IMR-90 (cell line): ENCODE measurements around the gene ADGRA1. TPM values are rescaled to one million over a fixed set of nuclear protein-coding genes. Genes with fewer than 3 reads are reported as not detected.

Source experiments
- ATAC-seq: fragments of 200-7000 bp; cut with Tn5 transposase; 2 replicates; pipeline ENCODE4 v1.9.1; 2020; ENCODE audit warnings: low read depth, mild to moderate bottlenecking, moderate library complexity
- BruUV-seq: library from RNA; stranded (reverse); fragments of 400-500 nt; replicated peaks from 2 replicates; lab custom pipeline; 2021; lab: Mats Ljungman, UMichigan
- CTCF ChIA-PET: fragments of 300-600 bp; formaldehyde crosslinking; extraction: SDS; loops from one replicate; lab custom pipeline; 2021; ENCODE audit warnings: antibody characterized with exemption; lab: Yijun Ruan, JAX
- POLR2A ChIA-PET: fragments of 300-600 bp; sonication (Branson Sonifier 250); formaldehyde crosslinking; loops from one replicate; lab custom pipeline; 2022; ENCODE audit warnings: antibody characterized with exemption; ENCODE audit not compliant: unreplicated experiment; lab: Charles Lee
- DNase-seq: peaks from one replicate; pipeline ENCODE4 v3.0.0; 2013
- H2AFZ ChIP-seq: replicated peaks from 2 replicates; pipeline ENCODE3; 2013; ENCODE audit warnings: low read length, mild to moderate bottlenecking; ENCODE audit not compliant: poor library complexity
- H2AK5ac ChIP-seq: 2 replicates; pipeline ENCODE4 v1.6.1; 2013; ENCODE audit warnings: low read depth, low read length, inconsistent platforms
- H2AK9ac ChIP-seq: replicated peaks from 2 replicates; pipeline ENCODE3; 2013; ENCODE audit warnings: mild to moderate bottlenecking, low read depth, low read length, moderate library complexity; ENCODE audit not compliant: poor library complexity
- H2BK120ac ChIP-seq: 2 replicates; pipeline ENCODE4 v1.6.1; 2013; ENCODE audit warnings: low read depth, low read length, inconsistent platforms
- H2BK15ac ChIP-seq: 3 replicates; pipeline ENCODE4 v1.6.1; 2013; ENCODE audit warnings: low read depth, low read length, inconsistent platforms
- H2BK20ac ChIP-seq: 2 replicates; pipeline ENCODE4 v1.6.1; 2013; ENCODE audit warnings: low read depth, mild to moderate bottlenecking, inconsistent platforms, low read length, moderate library complexity
- H2BK5ac ChIP-seq: 2 replicates; pipeline ENCODE4 v1.6.1; 2013; ENCODE audit warnings: mild to moderate bottlenecking, low read depth, low read length, inconsistent platforms; ENCODE audit not compliant: poor library complexity, severe bottlenecking
- H3K14ac ChIP-seq: replicated peaks from 2 replicates; pipeline ENCODE4 v1.6.1; 2013; ENCODE audit warnings: low read depth, low read length, inconsistent platforms
- H3K18ac ChIP-seq: 2 replicates; pipeline ENCODE4 v1.6.1; 2013; ENCODE audit warnings: low read depth, low read length, control low read depth
- H3K23ac ChIP-seq: 2 replicates; pipeline ENCODE4 v1.6.1; 2013; ENCODE audit warnings: low read depth, low read length, inconsistent platforms
- H3K27ac ChIP-seq: 2 replicates; pipeline ENCODE4 v1.5.1; 2013; ENCODE audit warnings: mild to moderate bottlenecking, control low read depth, low read length; ENCODE audit not compliant: insufficient read depth
- H3K27me3 ChIP-seq: 2 replicates; pipeline ENCODE4 v1.6.1; 2013; ENCODE audit warnings: low read length; ENCODE audit not compliant: control insufficient read depth, insufficient read depth
- H3K36me3 ChIP-seq: 2 replicates; pipeline ENCODE4 v1.6.1; 2013; ENCODE audit warnings: low read length, mixed read lengths; ENCODE audit not compliant: control insufficient read depth, insufficient read depth
- H3K4ac ChIP-seq: 2 replicates; pipeline ENCODE4 v1.6.1; 2013; ENCODE audit warnings: low read depth, low read length, inconsistent platforms
- H3K4me1 ChIP-seq: 2 replicates; pipeline ENCODE4 v1.6.1; 2013; ENCODE audit warnings: low read length, mixed read lengths; ENCODE audit not compliant: control insufficient read depth, insufficient read depth
- H3K4me2 ChIP-seq: 2 replicates; pipeline ENCODE4 v1.6.1; 2013; ENCODE audit warnings: low read depth, mild to moderate bottlenecking, control low read depth, low read length, moderate library complexity
- H3K4me3 ChIP-seq: 2 replicates; pipeline ENCODE4 v1.5.1; 2013; ENCODE audit warnings: low read depth, mild to moderate bottlenecking, control low read depth, low read length, moderate library complexity; ENCODE audit not compliant: insufficient read depth
- H3K56ac ChIP-seq: 2 replicates; pipeline ENCODE4 v1.6.1; 2013; ENCODE audit warnings: low read length, inconsistent platforms; ENCODE audit not compliant: insufficient read depth; ENCODE audit errors: extremely low read depth
- H3K79me1 ChIP-seq, 2 experiments: 2 replicates each; pipeline ENCODE4 v1.6.1; 2013; ENCODE audit warnings: low read length in 2 of 2, inconsistent platforms in 1 of 2, low read depth in 1 of 2
- H3K9ac ChIP-seq: 2 replicates; pipeline ENCODE4 v1.6.1; 2013; ENCODE audit warnings: low read depth, low read length, control low read depth
- H3K9me1 ChIP-seq: 2 replicates; pipeline ENCODE4 v1.6.1; 2013; ENCODE audit warnings: low read length, inconsistent platforms; ENCODE audit not compliant: insufficient read depth
- H3K9me3 ChIP-seq: 2 replicates; pipeline ENCODE4 v1.6.1; 2013; ENCODE audit warnings: low read length; ENCODE audit not compliant: control insufficient read depth, insufficient read depth
- H4K20me1 ChIP-seq: 2 replicates; pipeline ENCODE4 v1.6.1; 2013; ENCODE audit warnings: low read length, inconsistent platforms; ENCODE audit not compliant: insufficient read depth
- H4K5ac ChIP-seq: 2 replicates; pipeline ENCODE4 v1.6.1; 2013; ENCODE audit warnings: mild to moderate bottlenecking, low read depth, low read length, control low read depth
- H4K8ac ChIP-seq, 2 experiments: 2 replicates each; pipeline ENCODE4 v1.6.1; 2013; ENCODE audit warnings: low read depth in 2 of 2, low read length in 2 of 2, control low read depth in 1 of 2, inconsistent platforms in 1 of 2
- H4K91ac ChIP-seq: 2 replicates; pipeline ENCODE4 v1.6.1; 2013; ENCODE audit warnings: low read depth, low read length, inconsistent platforms; ENCODE audit not compliant: insufficient read depth
- CEBPB ChIP-seq: IDR thresholded peaks from 2 replicates; pipeline ENCODE4 v1.6.1; 2012; ENCODE audit warnings: low read depth, low read length, improper control_type of control experiment
- FOS ChIP-seq: fragments of 150-350 bp; IDR thresholded peaks from 2 replicates; pipeline ENCODE4 v1.6.1; 2016; ENCODE audit warnings: low read depth, low read length
- MAZ ChIP-seq: IDR thresholded peaks from 2 replicates; pipeline ENCODE4 v1.6.1; 2012; ENCODE audit warnings: low read depth, mild to moderate bottlenecking, low read length, improper control_type of control experiment, moderate library complexity, borderline replicate concordance
- MXI1 ChIP-seq: IDR thresholded peaks from 2 replicates; pipeline ENCODE4 v1.6.1; 2012; ENCODE audit warnings: low read depth, mild to moderate bottlenecking, low read length, moderate library complexity, borderline replicate concordance
- NFE2L2 ChIP-seq: fragments of 150-350 bp; IDR thresholded peaks from 2 replicates; pipeline ENCODE4 v1.6.1; 2016; ENCODE audit warnings: low read depth, mild to moderate bottlenecking, low read length
- POLR2A ChIP-seq: IDR thresholded peaks from 2 replicates; pipeline ENCODE4 v1.6.1; 2012; ENCODE audit warnings: mild to moderate bottlenecking, low read depth, low read length
- RFX5 ChIP-seq: IDR thresholded peaks from 2 replicates; pipeline ENCODE4 v1.8.0; 2012; ENCODE audit warnings: low read depth, mild to moderate bottlenecking, low read length, moderate library complexity
- SMC3 ChIP-seq: fragments of 150-350 bp; IDR thresholded peaks from 2 replicates; pipeline ENCODE4 v1.6.1; 2016; ENCODE audit warnings: low read depth, mild to moderate bottlenecking, antibody characterized with exemption, low read length, moderate library complexity
- WGBS, 2 experiments: methylation state at CpG; one replicate each; pipeline versions ENCODE4 v1.1.5 to v1.1.7; 2013; ENCODE audit warnings: missing lambda C conversion rate in 2 of 2; ENCODE audit not compliant: insufficient read length in 1 of 2; ENCODE audit errors: extremely low coverage in 2 of 2; 5-methylcytosine and 5-hydroxymethylcytosine counted together
- dilution Hi-C: fragments of 300-500 bp; cut with HindIII; formaldehyde crosslinking; loops from one replicate; pipeline ENCODE4 v1.14.3; 2018; ENCODE audit warnings: low sequenced_read_pairs; ENCODE audit not compliant: unreplicated experiment
- in situ Hi-C: fragments of 300-500 bp; cut with MboI; formaldehyde crosslinking; loops from 3 replicates; pipeline ENCODE4 v1.14.3; 2019; ENCODE audit warnings: low sequenced_read_pairs, inconsistent platforms, mixed read lengths
- intact Hi-C: fragments of 100-400 bp; cut with micrococcal nuclease; formaldehyde crosslinking; loops from 2 replicates; pipeline ENCODE4 v1.10.0; 2022
- polyA plus RNA-seq, 3 experiments: library from polyadenylated mRNA; depleted of rRNA; stranded (reverse); fragments of >200 nt; gene quantifications; 2 replicates each; pipeline ENCODE4 v1.2.3, GENCODE V29; 2012; ENCODE audit warnings: low replicate concordance in 1 of 3
- total RNA-seq: library from RNA; depleted of rRNA; stranded (reverse); fragments of >200 nt; gene quantifications from 2 replicates; pipeline ENCODE4 v1.2.3, GENCODE V29; 2012
- TF ChIP-seq, protein P1 (sequence below): fragments of 150-350 bp; IDR thresholded peaks from 2 replicates; pipeline ENCODE4 v1.6.1; 2016; ENCODE audit warnings: low read depth, mild to moderate bottlenecking, low read length, moderate library complexity, borderline replicate concordance
- TF ChIP-seq, protein P2 (sequence below): fragments of 150-350 bp; IDR thresholded peaks from 2 replicates; pipeline ENCODE4 v1.6.1; 2017; ENCODE audit warnings: mild to moderate bottlenecking, antibody characterized with exemption, low read length, low read depth

ADGRA1 gene
- total and polyA plus RNA-seq, 2 of the 4 experiments (the other 2 are of a cell fraction): not detected

DNA sequence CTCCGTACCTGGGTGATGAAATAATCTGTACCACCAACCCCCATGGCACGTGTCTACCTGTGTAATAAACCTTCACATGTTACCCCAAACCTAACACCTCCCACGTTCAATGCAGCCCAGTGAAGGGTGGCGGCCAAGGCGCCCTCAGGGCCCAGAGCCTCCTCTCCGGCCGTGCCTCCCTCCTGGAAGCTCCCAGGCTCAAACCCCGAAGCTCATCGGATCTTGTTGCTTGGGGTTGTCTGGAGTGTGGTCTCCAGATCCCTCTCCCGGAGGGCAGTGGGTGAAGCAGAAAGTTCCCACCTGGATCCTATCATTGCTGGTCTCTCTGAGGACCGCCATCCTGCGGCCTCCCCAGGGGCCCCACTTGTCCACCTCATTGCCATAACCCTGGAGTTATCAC is 62.9 kb downstream of the ADGRA1 start:
- H2AK5ac ChIP-seq: no peak overlapping the region
- no peak overlapping the region for H3K56ac ChIP-seq
- H4K91ac ChIP-seq: no peak overlapping the region
- 100% methylated on average over 1 of the region's 12 CpGs; no CpG with 5 or more reads in 1 of the 2 experiments for WGBS, 2 experiments
- ChIA-PET CTCF (no interaction called here), POLR2A (no interaction called here)
- ATAC-seq (no peak), DNase-seq (no peak)
- no peak overlapping the region for H2AK9ac ChIP-seq
- H2BK20ac ChIP-seq: no peak overlapping the region
- H2AFZ ChIP-seq: no peak overlapping the region
- no peak overlapping the region for H3K14ac ChIP-seq
- H3K18ac ChIP-seq: no peak overlapping the region
- H4K8ac ChIP-seq: no peak overlapping the region
- peaks cover 2% of the 10 kb centered on the region for H3K4me1 ChIP-seq
- H3K9ac ChIP-seq: no peak overlapping the region
- BruUV-seq: no TSS peak
- no peak overlapping the region for H3K4me3 ChIP-seq
- H2BK120ac ChIP-seq: no peak overlapping the region
- peaks cover 9% of the 10 kb centered on the region for H3K27me3 ChIP-seq
- TF ChIP-seq, protein P1, sequence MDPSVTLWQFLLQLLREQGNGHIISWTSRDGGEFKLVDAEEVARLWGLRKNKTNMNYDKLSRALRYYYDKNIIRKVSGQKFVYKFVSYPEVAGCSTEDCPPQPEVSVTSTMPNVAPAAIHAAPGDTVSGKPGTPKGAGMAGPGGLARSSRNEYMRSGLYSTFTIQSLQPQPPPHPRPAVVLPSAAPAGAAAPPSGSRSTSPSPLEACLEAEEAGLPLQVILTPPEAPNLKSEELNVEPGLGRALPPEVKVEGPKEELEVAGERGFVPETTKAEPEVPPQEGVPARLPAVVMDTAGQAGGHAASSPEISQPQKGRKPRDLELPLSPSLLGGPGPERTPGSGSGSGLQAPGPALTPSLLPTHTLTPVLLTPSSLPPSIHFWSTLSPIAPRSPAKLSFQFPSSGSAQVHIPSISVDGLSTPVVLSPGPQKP: no peak
- TF ChIP-seq SMC3 (no peak), RFX5 (no peak), MAZ (no peak), NFE2L2 (no peak), CEBPB (no peak), MXI1 (no peak), POLR2A (no peak), FOS (no peak)
- TF ChIP-seq, protein P2, sequence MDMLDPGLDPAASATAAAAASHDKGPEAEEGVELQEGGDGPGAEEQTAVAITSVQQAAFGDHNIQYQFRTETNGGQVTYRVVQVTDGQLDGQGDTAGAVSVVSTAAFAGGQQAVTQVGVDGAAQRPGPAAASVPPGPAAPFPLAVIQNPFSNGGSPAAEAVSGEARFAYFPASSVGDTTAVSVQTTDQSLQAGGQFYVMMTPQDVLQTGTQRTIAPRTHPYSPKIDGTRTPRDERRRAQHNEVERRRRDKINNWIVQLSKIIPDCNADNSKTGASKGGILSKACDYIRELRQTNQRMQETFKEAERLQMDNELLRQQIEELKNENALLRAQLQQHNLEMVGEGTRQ: no peak
- H3K23ac ChIP-seq: no peak overlapping the region
- H4K5ac ChIP-seq: no peak overlapping the region
- H3K4ac ChIP-seq: no peak overlapping the region
- no peaks in the 10 kb centered on the region for H4K20me1 ChIP-seq
- in situ Hi-C loops (no loop called here), intact Hi-C loops (no loop called here), dilution Hi-C loops (no loop called here)
- no peaks in the 10 kb centered on the region for H3K79me1 ChIP-seq
- H3K9me1 ChIP-seq: no peaks in the 10 kb centered on the region
- no peaks in the 10 kb centered on the region for H3K36me3 ChIP-seq
- H3K9me3 ChIP-seq: peaks cover 2% of the 10 kb centered on the region
- H2BK5ac ChIP-seq: no peak overlapping the region
- no peak overlapping the region for H3K4me2 ChIP-seq
- no peak overlapping the region for H2BK15ac ChIP-seq
- no peak overlapping the region for H3K27ac ChIP-seq
